Central memory CD8-positive, alpha-beta T cell (primary cell): ENCODE measurements around the gene DPYSL3.
"Not testable (repeated sequence)": the region's sequence is repeated elsewhere in the genome, so short reads cannot be mapped to it uniquely, and the experiment has no call there.

Experiments
- ATAC-seq: fragments of 150-1000 bp; cut with Tn5 transposase; replicated peaks from 2 replicates; pipeline ENCODE4 v1.10.0; 2022; ENCODE audit warnings: mild to moderate bottlenecking, moderate FRiP score, moderate number of reproducible peaks; ENCODE audit not compliant: poor library complexity, severe bottlenecking; ENCODE audit errors: extremely low read depth
- DNase-seq, 2 donors: peaks; one replicate each; pipeline ENCODE4 v3.0.0; 2021; ENCODE audit warnings: low spot score in 2 of 2
- H3K27ac Mint-ChIP-seq: one replicate; pipeline ENCODE4 v1.8.0; 2022; ENCODE audit warnings: low read depth, mild to moderate bottlenecking, moderate library complexity, mixed read lengths
- H3K27me3 Mint-ChIP-seq: one replicate; pipeline ENCODE4 v1.8.0; 2022; ENCODE audit warnings: mixed read lengths
- H3K36me3 Mint-ChIP-seq: one replicate; pipeline ENCODE4 v1.8.0; 2022; ENCODE audit warnings: mild to moderate bottlenecking, moderate library complexity, mixed read lengths; ENCODE audit not compliant: insufficient read depth
- H3K4me1 Mint-ChIP-seq: one replicate; pipeline ENCODE4 v1.8.0; 2022; ENCODE audit warnings: mixed read lengths
- H3K4me3 Mint-ChIP-seq: one replicate; pipeline ENCODE4 v1.8.0; 2022; ENCODE audit warnings: mild to moderate bottlenecking, moderate library complexity, mixed read lengths
- H3K9me3 Mint-ChIP-seq: one replicate; pipeline ENCODE4 v1.8.0; 2022; ENCODE audit warnings: mixed read lengths

Gene DPYSL3

GRCh38 chr5:147381555-147381954, 128.3 kb downstream of the DPYSL3 start:
- peaks cover 38% of the 10 kb centered on the region for H3K27me3 Mint-ChIP-seq
- no peak overlapping the region for H3K4me3 Mint-ChIP-seq
- DNase-seq: no peak
- H3K27ac Mint-ChIP-seq: no peak overlapping the region
- ATAC-seq: no peak
- peaks cover 2% of the 10 kb centered on the region for H3K36me3 Mint-ChIP-seq
- no peaks in the 10 kb centered on the region for H3K4me1 Mint-ChIP-seq
- H3K9me3 Mint-ChIP-seq: no peaks in the 10 kb centered on the region

GRCh38 chr5:147377682-147378081, 132.2 kb downstream of the DPYSL3 start:
- no peak overlapping the region for H3K27ac Mint-ChIP-seq
- peaks cover 39% of the 10 kb centered on the region for H3K27me3 Mint-ChIP-seq
- ATAC-seq (no peak), DNase-seq (no peak)
- H3K36me3 Mint-ChIP-seq: peaks cover 3% of the 10 kb centered on the region
- H3K4me1 Mint-ChIP-seq: no peaks in the 10 kb centered on the region
- no peaks in the 10 kb centered on the region for H3K9me3 Mint-ChIP-seq
- H3K4me3 Mint-ChIP-seq: no peak overlapping the region

GRCh38 chr5:147375151-147375550, 134.7 kb downstream of the DPYSL3 start:
- H3K4me3 Mint-ChIP-seq: no peak overlapping the region
- ATAC-seq: no peak
- DNase-seq: no peak
- H3K4me1 Mint-ChIP-seq: no peaks in the 10 kb centered on the region
- peaks cover 5% of the 10 kb centered on the region for H3K9me3 Mint-ChIP-seq
- no peak overlapping the region for H3K27ac Mint-ChIP-seq
- peaks cover 49% of the 10 kb centered on the region for H3K27me3 Mint-ChIP-seq
- H3K36me3 Mint-ChIP-seq: peaks cover 3% of the 10 kb centered on the region

- H3K9me3 Mint-ChIP-seq: peaks cover 5% of the 10 kb centered on the region
- peaks cover 3% of the 10 kb centered on the region for H3K36me3 Mint-ChIP-seq
- H3K27ac Mint-ChIP-seq: no peak overlapping the region
- no peaks in the 10 kb centered on the region for H3K4me1 Mint-ChIP-seq
- no peak for ATAC-seq
- DNase-seq: no peak
- no peak overlapping the region for H3K4me3 Mint-ChIP-seq
- H3K27me3 Mint-ChIP-seq: peaks cover 34% of the 10 kb centered on the region
Observed at GRCh38 chr5:147373328-147373727, 136.5 kb downstream of the DPYSL3 start.

- Mint-ChIP-seq H3K27ac (no peak overlapping the region), H3K4me1 (no peaks in the 10 kb centered on the region), H3K36me3 (peaks cover 3% of the 10 kb centered on the region), H3K4me3 (no peak overlapping the region), H3K27me3 (peaks cover 28% of the 10 kb centered on the region), H3K9me3 (peaks cover 5% of the 10 kb centered on the region)
- ATAC-seq: no peak
- no peak for DNase-seq
Observed at GRCh38 chr5:147372191-147372590, 137.7 kb downstream of the DPYSL3 start.

GRCh38 chr5:147371290-147371689, 138.6 kb downstream of the DPYSL3 start:
- H3K4me1 Mint-ChIP-seq: no peaks in the 10 kb centered on the region
- ATAC-seq: no peak
- H3K9me3 Mint-ChIP-seq: peaks cover 5% of the 10 kb centered on the region
- peaks cover 3% of the 10 kb centered on the region for H3K36me3 Mint-ChIP-seq
- H3K27ac Mint-ChIP-seq: no peak overlapping the region
- H3K4me3 Mint-ChIP-seq: no peak overlapping the region
- peaks cover 22% of the 10 kb centered on the region for H3K27me3 Mint-ChIP-seq
- no peak for DNase-seq

GRCh38 chr5:147369742-147370374, 140.0 kb downstream of the DPYSL3 start:
- Mint-ChIP-seq H3K27me3 (peaks cover 30% of the 10 kb centered on the region), H3K36me3 (peaks cover 2% of the 10 kb centered on the region), H3K4me3 (no peak overlapping the region), H3K9me3 (peaks cover 8% of the 10 kb centered on the region), H3K27ac (no peak overlapping the region), H3K4me1 (no peaks in the 10 kb centered on the region)
- no peak for DNase-seq
- ATAC-seq: no peak

GRCh38 chr5:147367381-147367780, 142.5 kb downstream of the DPYSL3 start:
- not testable (repeated sequence) for H3K4me1 Mint-ChIP-seq, H3K4me3 Mint-ChIP-seq, ATAC-seq, H3K36me3 Mint-ChIP-seq, DNase-seq, H3K9me3 Mint-ChIP-seq, H3K27ac Mint-ChIP-seq
- H3K27me3 Mint-ChIP-seq: peaks cover 42% of the 10 kb centered on the region

- H3K27ac Mint-ChIP-seq: no peak overlapping the region
- ATAC-seq: no peak
- no peak for DNase-seq
- H3K27me3 Mint-ChIP-seq: peaks cover 32% of the 10 kb centered on the region
- H3K4me3 Mint-ChIP-seq: no peak overlapping the region
- no peaks in the 10 kb centered on the region for H3K4me1 Mint-ChIP-seq
- H3K36me3 Mint-ChIP-seq: no peaks in the 10 kb centered on the region
- H3K9me3 Mint-ChIP-seq: peaks cover 3% of the 10 kb centered on the region
Observed at GRCh38 chr5:147361441-147362175, 148.3 kb downstream of the DPYSL3 start.

- ATAC-seq (no peak), DNase-seq (no peak)
- Mint-ChIP-seq H3K9me3 (peaks cover 3% of the 10 kb centered on the region), H3K27ac (no peak overlapping the region), H3K4me1 (no peaks in the 10 kb centered on the region), H3K27me3 (peaks cover 31% of the 10 kb centered on the region), H3K4me3 (no peak overlapping the region), H3K36me3 (no peaks in the 10 kb centered on the region)
Observed at GRCh38 chr5:147360816-147361215, 149.1 kb downstream of the DPYSL3 start.

- no peak overlapping the region for H3K4me3 Mint-ChIP-seq
- no peak for DNase-seq
- no peaks in the 10 kb centered on the region for H3K9me3 Mint-ChIP-seq
- no peak for ATAC-seq
- no peaks in the 10 kb centered on the region for H3K4me1 Mint-ChIP-seq
- H3K27me3 Mint-ChIP-seq: peaks cover 19% of the 10 kb centered on the region
- no peak overlapping the region for H3K27ac Mint-ChIP-seq
- no peaks in the 10 kb centered on the region for H3K36me3 Mint-ChIP-seq
Observed at GRCh38 chr5:147359581-147359980, 150.3 kb downstream of the DPYSL3 start.

GRCh38 chr5:147359101-147359500, 150.8 kb downstream of the DPYSL3 start:
- DNase-seq (no peak), ATAC-seq (no peak)
- Mint-ChIP-seq H3K4me1 (no peaks in the 10 kb centered on the region), H3K27me3 (peaks cover 14% of the 10 kb centered on the region), H3K9me3 (no peaks in the 10 kb centered on the region), H3K27ac (no peak overlapping the region), H3K4me3 (no peak overlapping the region), H3K36me3 (no peaks in the 10 kb centered on the region)

- no peak overlapping the region for H3K4me3 Mint-ChIP-seq
- no peak for ATAC-seq
- no peak for DNase-seq
- no peak overlapping the region for H3K27ac Mint-ChIP-seq
- H3K4me1 Mint-ChIP-seq: no peaks in the 10 kb centered on the region
- no peaks in the 10 kb centered on the region for H3K36me3 Mint-ChIP-seq
- H3K9me3 Mint-ChIP-seq: no peaks in the 10 kb centered on the region
- peaks cover 10% of the 10 kb centered on the region for H3K27me3 Mint-ChIP-seq
Observed at GRCh38 chr5:147349241-147349640, 160.6 kb downstream of the DPYSL3 start.
